GM08714 (cell line): ENCODE measurements around the gene SHLD1.
A peak's percentile ranks its signal among the peaks of the same experiment; 100 is the strongest.
"Not testable (repeated sequence)": the region's sequence is repeated elsewhere in the genome, so short reads cannot be mapped to it uniquely, and the experiment has no call there.

ENCODE experiments used
- H3K4me3 ChIP-seq: fragments of 200-500 bp; sonication (Bioruptor generic); 2 replicates; pipeline ENCODE4 v1.5.1; 2014; ENCODE audit warnings: mild to moderate bottlenecking, low read length, inconsistent platforms
- ZNF274 ChIP-seq: IDR thresholded peaks from 2 replicates; pipeline ENCODE4 v1.6.1; 2012; ENCODE audit warnings: mild to moderate bottlenecking, low read depth, low read length

Gene SHLD1, protein sequence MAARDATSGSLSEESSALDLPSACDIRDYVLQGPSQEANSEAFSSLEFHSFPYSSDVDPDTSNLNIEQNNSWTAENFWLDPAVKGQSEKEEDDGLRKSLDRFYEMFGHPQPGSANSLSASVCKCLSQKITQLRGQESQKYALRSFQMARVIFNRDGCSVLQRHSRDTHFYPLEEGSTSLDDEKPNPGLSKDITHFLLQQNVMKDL

DNA sequence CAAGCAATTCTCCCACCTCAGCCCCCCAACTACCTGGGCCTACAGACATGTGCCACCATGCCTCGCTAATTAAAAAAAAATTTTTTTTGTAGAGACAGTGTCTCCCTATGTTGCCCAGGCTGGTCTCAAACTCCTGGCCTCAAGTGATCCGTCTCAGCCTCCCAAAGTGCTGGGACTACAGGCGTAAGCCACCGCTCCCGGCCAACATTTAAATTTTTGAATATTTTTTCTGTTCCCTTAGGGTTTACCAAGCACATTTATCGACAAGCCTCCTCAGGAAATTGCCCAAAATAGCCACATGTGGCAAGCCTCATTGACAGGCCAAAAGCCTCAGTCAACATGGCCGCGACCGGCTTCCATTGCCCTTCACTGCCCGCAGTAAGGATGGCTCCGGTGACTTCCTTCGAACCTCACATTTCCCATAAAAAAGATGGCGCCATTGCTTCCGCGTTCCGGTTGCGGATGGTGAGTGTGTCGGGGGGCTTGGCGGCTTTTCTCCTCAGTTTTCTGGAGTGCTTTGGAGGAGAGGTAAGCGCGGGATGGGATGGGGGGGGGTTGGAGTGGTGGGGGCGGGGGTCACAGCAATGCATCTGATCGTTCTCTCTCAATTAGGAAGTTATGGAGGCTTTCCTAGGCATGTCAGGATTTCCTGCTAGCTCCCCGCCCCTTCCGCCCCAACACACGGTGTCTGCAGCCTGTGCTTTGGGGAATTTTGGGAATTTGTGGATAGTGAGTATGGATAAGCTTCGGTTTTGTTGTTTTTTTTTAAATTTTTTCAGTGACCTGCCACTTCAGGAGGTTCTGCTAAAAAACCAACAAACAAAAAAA, at the start of gene SHLD1:
Gene SHLD1 (plus strand): TSS at position 450 of the 828 bp plus-strand sequence. CDS start 22,465 bp downstream, outside the sequence.
- no peak for TF ChIP-seq ZNF274
- H3K4me3 ChIP-seq, result peak within 1 kb of the TSS; percentile 100

DNA sequence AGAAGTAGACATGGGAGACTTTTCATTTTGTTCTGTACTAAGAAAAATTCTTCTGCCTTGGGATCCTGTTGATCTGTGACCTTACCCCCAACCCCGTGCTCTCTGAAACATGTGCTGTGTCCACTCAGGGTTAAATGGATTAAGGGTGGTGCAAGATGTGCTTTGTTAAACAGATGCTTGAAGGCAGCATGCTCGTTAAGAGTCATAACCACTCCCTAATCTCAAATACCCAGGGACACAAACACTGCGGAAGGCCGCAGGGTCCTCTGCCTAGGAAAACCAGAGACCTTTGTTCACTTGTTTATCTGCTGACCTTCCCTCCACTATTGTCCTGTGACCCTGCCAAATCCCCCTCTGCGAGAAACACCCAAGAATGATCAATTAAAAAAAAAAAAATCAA, 47.9 kb upstream of the SHLD1 start:
- H3K4me3 ChIP-seq, result not testable (repeated sequence)

DNA sequence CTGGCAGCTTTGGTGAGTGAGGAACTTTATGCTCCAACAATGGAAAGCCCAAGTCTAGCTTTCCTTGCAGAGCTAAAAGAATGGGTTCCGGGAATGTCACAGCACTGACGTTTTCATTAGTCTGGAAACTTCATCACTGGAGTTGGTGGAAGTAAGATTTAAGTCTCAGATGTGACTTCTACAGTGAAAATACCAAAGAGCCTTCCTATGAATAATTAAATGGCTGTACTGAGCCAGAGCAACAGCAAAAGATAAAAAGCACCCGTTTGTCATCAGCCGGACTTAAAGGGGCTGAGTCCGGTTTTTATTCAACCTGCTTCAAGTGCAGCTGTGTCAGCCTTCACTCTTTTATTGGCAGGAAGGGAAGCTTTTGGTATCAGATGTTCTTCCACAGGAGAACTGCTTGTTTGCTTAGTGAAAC, 46.5 kb upstream of the SHLD1 start:
- TF ChIP-seq ZNF274, result no peak

DNA sequence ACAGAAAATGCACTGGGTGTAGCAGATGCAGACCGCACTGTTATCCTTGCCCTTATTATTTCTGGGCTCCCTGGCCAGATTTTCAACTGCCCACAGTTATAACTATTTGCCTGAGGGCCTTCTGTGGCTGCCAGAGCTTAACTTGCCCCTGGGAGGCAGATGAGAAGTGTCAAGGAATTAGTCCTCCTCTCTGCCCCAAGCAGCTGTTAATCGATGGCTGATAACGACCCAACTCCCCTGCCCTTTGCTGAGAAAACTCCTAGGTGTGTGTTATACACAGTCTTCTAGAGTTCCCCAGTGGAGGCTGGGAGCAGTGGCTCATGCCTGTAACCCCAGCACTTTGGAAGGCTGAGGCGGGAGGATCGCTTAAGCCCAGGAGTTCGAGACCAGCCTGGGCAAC, 44.4 kb upstream of the SHLD1 start:
- H3K4me3 ChIP-seq, result no peak overlapping the region
- no peak for TF ChIP-seq ZNF274

More for the DNA sequence above, 46.5 kb upstream of the SHLD1 start:
- H3K4me3 ChIP-seq, result no peak overlapping the region

DNA sequence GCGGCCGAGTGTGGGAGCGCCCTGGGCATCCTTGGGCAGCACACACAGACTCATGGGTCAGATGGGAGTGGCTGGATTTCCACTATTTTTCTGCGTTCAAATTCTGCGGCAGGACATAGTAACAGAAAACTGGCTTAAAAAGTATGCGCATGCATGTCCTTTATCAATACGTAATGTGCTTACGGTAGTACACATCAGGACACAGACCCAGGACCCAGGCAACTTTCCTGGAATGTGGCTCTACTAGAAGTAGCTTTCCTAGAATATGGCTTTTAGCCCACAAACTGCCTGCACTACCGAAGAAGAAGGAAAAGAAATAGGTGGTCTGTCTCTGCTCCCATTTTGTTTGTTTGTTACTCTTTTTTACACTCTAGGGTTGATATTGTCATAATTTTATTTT, 43.4 kb upstream of the SHLD1 start:
- no peak overlapping the region for H3K4me3 ChIP-seq
- no peak for TF ChIP-seq ZNF274

DNA sequence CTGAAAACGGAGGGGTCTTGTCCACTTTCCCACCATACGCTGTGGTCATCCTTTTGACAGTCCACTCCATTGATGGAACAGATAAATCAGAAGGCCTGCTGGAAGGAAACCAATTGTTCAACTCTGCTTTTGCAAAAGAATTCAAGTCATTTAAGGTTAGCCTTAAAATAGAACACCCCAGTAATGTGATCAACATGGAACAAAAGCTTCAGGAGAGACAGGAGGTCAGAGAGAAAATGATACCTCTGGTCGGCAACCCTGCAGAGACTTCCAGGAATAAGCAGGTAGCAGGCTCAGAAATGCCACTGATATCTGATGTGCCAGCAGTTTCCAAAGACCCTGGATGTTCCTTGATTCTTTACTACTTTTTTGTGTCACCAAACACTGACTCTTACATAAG, 39.6 kb upstream of the SHLD1 start:
- TF ChIP-seq ZNF274, result no peak
- H3K4me3 ChIP-seq, result no peak overlapping the region

DNA sequence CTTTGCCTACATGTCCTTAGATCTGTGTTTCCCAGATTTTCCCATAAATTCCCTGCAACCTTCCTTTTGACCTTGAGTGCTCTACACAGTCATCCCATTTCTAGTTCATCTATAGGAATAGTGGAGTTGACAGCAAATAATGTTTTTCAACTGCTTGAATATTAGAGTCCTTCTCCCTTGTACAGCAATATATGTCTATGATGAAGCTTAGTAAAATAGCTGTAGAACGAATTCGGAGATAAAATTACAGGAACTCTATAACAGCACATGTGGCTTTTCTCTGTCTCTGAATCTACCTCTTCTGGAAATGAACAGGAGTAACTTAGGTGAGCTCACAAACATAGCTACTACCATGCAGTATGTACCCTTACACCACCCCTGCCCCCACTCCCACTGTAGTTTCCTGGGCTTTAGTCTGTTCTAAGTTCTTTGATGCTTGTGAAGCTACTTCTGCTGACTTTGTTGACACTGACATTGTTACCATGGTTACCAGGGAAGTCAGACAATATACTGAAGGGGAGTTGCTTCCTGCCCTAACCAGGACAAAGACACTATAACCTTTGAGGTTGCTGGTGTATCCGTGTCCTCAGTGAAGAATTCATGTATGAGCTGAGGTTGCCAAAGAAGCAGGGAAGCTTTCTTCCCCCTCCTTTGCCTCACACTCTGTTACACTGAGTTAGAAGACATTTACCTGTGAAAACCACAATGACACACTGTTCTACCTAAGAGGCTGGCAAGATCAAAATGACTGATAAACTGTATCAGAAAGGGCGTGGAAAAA, 35.8 kb upstream of the SHLD1 start:
- no peak overlapping the region for H3K4me3 ChIP-seq
- TF ChIP-seq ZNF274, result no peak

DNA sequence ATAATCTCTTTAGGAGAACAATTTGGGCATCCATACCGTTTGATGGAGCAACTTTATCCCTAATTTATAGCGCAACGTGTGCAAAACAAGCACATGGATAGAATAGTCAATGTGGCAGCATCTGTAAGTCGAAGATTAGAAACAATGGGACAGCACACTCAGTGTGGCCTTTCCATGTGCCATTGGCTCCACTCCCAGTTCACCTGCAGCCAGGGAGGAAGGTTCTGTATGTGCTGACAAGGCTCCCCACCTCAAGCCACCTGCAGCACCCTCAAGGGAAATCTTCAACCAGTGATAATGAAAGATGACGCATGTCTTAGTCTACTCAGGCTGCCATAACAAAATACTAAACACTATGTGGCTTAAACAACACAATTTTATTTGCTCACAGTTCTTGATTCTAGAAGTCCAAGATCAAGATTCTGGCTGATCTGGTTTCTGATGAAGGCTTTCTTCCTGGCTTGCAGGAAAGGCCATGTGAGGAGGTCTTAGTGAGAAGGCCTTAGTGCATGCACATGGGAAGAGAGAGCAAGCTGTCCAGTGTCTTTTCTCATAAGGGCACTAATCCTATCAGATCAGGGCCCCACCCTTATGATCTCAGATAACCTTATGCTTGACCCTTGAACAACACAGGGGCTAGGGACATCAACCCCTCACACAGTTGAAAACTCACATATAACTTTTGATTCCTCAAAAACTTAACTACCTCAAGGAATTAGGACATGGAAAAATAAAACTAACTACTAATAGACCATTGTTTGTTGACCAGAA, 34.9 kb upstream of the SHLD1 start:
- TF ChIP-seq ZNF274, result no peak
- no peak overlapping the region for H3K4me3 ChIP-seq

DNA sequence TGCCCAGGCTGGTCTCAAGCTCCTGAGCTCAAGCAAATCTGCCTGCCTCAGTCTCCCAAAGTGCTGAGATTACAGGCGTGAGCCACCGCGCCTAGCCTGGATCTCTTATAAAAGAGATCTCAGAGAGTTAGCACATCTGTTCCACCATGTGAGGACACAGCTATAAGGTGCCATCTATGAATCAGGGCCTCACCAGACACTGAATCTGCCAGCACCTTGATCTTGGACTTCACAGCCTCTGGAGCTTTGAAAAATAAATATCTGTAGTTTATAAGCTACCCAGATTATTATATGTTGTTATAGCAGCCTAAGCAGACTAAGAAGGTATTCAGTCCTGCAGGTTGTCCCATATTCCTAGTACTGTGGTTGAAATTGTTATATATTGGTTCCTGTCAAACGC, 33.2 kb upstream of the SHLD1 start:
- TF ChIP-seq ZNF274, result no peak
- no peak overlapping the region for H3K4me3 ChIP-seq

DNA sequence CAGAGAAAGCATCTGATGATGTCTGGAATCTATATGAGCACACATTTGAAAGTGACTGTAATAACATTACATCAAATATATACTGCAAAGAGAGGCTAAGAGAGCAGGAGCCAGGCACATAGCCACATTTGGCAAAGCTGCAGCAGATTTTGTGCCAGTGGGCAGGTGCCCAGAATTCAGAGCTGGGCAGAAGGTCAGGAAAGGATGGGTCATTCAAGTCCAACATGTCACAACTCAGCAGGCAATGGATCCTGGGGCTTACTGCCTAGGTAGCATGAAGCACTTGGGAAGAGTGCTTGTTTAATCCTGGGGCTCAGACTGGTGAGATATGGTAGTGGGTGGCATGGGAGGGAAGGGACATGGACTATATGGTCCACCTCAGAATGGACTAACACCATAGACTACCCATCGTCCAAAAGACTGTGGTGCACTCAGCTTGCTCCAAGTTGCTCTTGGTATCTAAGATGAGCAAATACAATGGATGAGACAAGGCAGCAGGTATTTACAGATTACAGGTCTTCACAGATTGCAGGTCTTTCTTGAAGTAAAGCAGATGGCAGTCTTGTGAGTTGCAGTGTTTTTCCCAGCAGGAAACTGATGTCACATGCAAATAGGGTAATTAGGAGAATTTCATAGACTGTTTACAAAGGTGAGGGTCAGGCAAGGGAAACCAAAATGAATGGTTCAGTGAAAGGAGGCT, 31.2 kb upstream of the SHLD1 start:
- no peak overlapping the region for H3K4me3 ChIP-seq
- TF ChIP-seq ZNF274, result no peak

DNA sequence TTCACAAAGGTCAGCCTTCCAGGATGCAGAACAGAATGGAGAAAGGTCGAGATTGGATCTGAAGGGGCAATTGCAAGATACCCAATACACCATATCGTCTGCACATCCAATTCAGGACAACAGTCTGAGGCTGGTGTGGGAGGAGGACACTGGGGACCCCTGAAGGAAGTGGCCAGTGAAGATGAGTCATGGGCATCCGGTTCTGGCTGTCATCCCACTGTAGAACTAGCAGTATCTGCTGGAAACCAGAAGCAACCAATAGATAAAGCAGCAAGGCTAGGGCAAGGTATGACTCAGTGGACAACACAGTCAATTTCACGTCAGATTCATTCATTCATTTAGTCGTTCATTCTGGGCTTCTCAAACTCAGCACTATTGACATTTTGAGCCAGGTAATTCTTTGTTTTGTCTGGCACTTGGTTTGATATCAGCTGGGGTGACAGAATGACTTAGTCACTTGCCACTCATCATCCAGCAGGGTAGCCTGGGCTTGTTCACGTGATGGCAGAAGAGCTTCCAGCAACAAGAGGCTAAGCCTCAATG, 30.3 kb upstream of the SHLD1 start:
- no peak for TF ChIP-seq ZNF274
- no peak overlapping the region for H3K4me3 ChIP-seq

DNA sequence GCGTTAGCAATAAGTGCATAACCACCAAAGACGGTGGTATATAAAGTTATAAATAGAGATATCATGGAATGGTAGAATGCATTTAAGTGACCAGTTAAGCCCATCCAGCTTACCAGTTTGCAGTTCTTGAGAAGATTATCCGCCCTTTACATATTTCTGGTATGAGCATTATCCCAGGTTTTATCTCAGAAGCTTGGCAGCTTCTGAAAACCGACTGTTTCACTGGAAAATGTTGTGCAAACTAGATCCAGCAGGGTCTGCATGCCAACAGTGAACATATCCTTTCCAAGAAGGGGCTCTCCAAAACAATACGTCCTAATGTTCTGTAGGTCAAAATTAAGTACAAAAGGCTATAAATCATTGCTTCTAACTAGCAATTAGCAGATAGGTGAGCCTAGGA, 29.5 kb upstream of the SHLD1 start:
- H3K4me3 ChIP-seq, result no peak overlapping the region
- no peak for TF ChIP-seq ZNF274

DNA sequence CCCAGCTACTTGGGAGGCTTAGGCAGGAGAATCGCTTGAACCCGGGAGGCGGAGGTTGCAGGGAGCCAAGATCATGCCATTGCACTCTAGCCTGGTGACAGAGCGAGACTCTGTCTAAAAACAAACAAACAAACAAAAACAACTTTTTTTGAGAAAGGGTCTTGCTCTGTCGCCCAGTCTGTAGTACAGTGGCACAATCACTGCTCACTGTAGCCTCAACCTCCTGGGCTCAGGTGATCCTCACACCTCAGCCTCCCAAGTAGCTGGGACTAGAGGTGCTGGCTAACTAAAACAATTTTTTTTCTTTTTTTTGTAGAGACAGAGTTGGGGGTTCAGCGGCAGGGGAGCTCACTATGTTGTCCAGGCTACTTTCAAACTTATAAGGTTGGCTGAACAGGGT, 28.8 kb upstream of the SHLD1 start:
- not testable (repeated sequence) for H3K4me3 ChIP-seq
